Measurements from ENCODE around the gene CARS1.

The CARS1 gene

GRCh38 chr11:2991452-2992233 lies 65.6 kb downstream of the CARS1 start:
- no peak for DNase-seq (ENCODE audit: low read depth)

- DNase-seq (ENCODE audit: low read depth) = peak; percentile 35
These were observed 66.4 kb downstream of the CARS1 start for GRCh38 chr11:2990617-2991451.

- DNase-seq (ENCODE audit: low read depth) = no peak
These were observed 67.7 kb downstream of the CARS1 start for GRCh38 chr11:2989551-2989950.

- no peak for DNase-seq (ENCODE audit: low read depth)
These were observed 68.2 kb downstream of the CARS1 start for GRCh38 chr11:2989006-2989405.

- peak; percentile 24 for DNase-seq (ENCODE audit: low read depth)
These were observed 69.1 kb downstream of the CARS1 start for GRCh38 chr11:2987881-2988861.

- DNase-seq (ENCODE audit: low read depth) = no peak
These were observed 73.3 kb downstream of the CARS1 start for GRCh38 chr11:2983908-2984307.

GRCh38 chr11:2982214-2982613 lies 75.0 kb downstream of the CARS1 start:
- no peak for DNase-seq (ENCODE audit: low read depth)

- no peak for DNase-seq (ENCODE audit: low read depth)
These were observed 76.1 kb downstream of the CARS1 start for GRCh38 chr11:2981130-2981529.

GRCh38 chr11:2980168-2980840 lies 76.9 kb downstream of the CARS1 start:
- no peak for DNase-seq (ENCODE audit: low read depth)

- no peak for DNase-seq (ENCODE audit: low read depth)
These were observed 80.1 kb downstream of the CARS1 start for GRCh38 chr11:2977113-2977512.

GRCh38 chr11:2976294-2977063 lies 80.7 kb downstream of the CARS1 start:
- no peak for DNase-seq (ENCODE audit: low read depth)

GRCh38 chr11:2975594-2975993 lies 81.6 kb downstream of the CARS1 start:
- DNase-seq (ENCODE audit: low read depth) = no peak

GRCh38 chr11:2974272-2974671 lies 83.0 kb downstream of the CARS1 start:
- DNase-seq (ENCODE audit: low read depth) = no peak

GRCh38 chr11:2968341-2968900 lies 88.8 kb downstream of the CARS1 start:
- DNase-seq (ENCODE audit: low read depth) = no peak

GRCh38 chr11:2964782-2965181 lies 92.4 kb downstream of the CARS1 start:
- DNase-seq (ENCODE audit: low read depth) = no peak

- DNase-seq (ENCODE audit: low read depth) = no peak
These were observed 93.5 kb downstream of the CARS1 start for GRCh38 chr11:2963761-2964160.

GRCh38 chr11:2963112-2963754 lies 94.0 kb downstream of the CARS1 start:
- no peak for DNase-seq (ENCODE audit: low read depth)

GRCh38 chr11:2961080-2961479 lies 96.1 kb downstream of the CARS1 start:
- no peak for DNase-seq (ENCODE audit: low read depth)

GRCh38 chr11:2960139-2960538 lies 97.1 kb downstream of the CARS1 start:
- DNase-seq (ENCODE audit: low read depth) = no peak

- no peak for DNase-seq (ENCODE audit: low read depth)
These were observed 99.0 kb downstream of the CARS1 start for GRCh38 chr11:2958251-2958650.
